Measurements from ENCODE around the gene CSF1R. TPM values are rescaled to one million over a fixed set of nuclear protein-coding genes. Genes with fewer than 3 reads are reported as not detected.

The CSF1R gene
- total and polyA plus RNA-seq, 2 donors (not counting 3 experiments of a cell fraction or from before 2014, with no cell fraction given) = not detected

- H3K9me3 ChIP-seq (replicated peaks; ENCODE audit: control insufficient read depth, insufficient read depth, low read length) = no peaks in the 10 kb centered on the region
- TF ChIP-seq, protein P1, sequence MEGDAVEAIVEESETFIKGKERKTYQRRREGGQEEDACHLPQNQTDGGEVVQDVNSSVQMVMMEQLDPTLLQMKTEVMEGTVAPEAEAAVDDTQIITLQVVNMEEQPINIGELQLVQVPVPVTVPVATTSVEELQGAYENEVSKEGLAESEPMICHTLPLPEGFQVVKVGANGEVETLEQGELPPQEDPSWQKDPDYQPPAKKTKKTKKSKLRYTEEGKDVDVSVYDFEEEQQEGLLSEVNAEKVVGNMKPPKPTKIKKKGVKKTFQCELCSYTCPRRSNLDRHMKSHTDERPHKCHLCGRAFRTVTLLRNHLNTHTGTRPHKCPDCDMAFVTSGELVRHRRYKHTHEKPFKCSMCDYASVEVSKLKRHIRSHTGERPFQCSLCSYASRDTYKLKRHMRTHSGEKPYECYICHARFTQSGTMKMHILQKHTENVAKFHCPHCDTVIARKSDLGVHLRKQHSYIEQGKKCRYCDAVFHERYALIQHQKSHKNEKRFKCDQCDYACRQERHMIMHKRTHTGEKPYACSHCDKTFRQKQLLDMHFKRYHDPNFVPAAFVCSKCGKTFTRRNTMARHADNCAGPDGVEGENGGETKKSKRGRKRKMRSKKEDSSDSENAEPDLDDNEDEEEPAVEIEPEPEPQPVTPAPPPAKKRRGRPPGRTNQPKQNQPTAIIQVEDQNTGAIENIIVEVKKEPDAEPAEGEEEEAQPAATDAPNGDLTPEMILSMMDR (IDR thresholded peaks at IDR 0.05; ENCODE audit: extremely low read depth in 1 of 2, insufficient read depth in 1 of 2, low read depth in 1 of 2, low read length in 2 of 2) = no peak
- no peak for TF ChIP-seq EZH2 (IDR thresholded peaks at IDR 0.05; ENCODE audit: borderline replicate concordance, low read depth, low read length, severe bottlenecking)
- peaks cover 5 to 7% of the 10 kb centered on the region in 2 experiments for H3K27me3 ChIP-seq (ENCODE audit: control insufficient read depth in 2 of 2, insufficient read depth in 2 of 2, low read length in 2 of 2)
- ChIA-PET CTCF (interaction anchor here (1.0 kb wide), 1 partner anchor 15 kb away, joined by 3 read pairs; no protein-coding TSS in a partner anchor), POLR2A (interaction anchor here (1.1 kb wide), 1 partner anchor 59 kb away, joined by 3 read pairs; no protein-coding TSS in a partner anchor)
- peak; percentile 66 for FAIRE-seq
- peaks cover 17% of the 10 kb centered on the region for H3K4me1 ChIP-seq (ENCODE audit: control insufficient read depth, extremely low read depth, insufficient read depth, low read length)
- intact Hi-C loops (cut with micrococcal nuclease) (no loop called here), dilution Hi-C loops (cut with MboI; ENCODE audit: extremely low pct_ligation_motif_present, low sequenced_read_pairs) (no loop called here)
- no peak overlapping the region for H3K4me3 ChIP-seq (replicated peaks in 1 of 3; ENCODE audit: insufficient read depth in 1 of 3, low read depth in 1 of 3, low read length in 3 of 3)
- no peak overlapping the region for H3K27ac ChIP-seq (ENCODE audit: insufficient read depth, low read depth, low read length)
- no peak overlapping the region for H3K4me2 ChIP-seq (ENCODE audit: insufficient read depth, low read length)
- H2AFZ ChIP-seq (ENCODE audit: low read depth, low read length) = peak overlapping the region; percentile 37
- no peaks in the 10 kb centered on the region for H3K79me2 ChIP-seq (ENCODE audit: control insufficient read depth, insufficient read depth, low read length)
- no peaks in the 10 kb centered on the region for H4K20me1 ChIP-seq (replicated peaks; ENCODE audit: control insufficient read depth, extremely low read depth, insufficient read depth, low read length)
- no TSS peak for BruUV-seq (replicated peaks)
- H3K36me3 ChIP-seq (ENCODE audit: control insufficient read depth in 2 of 2, extremely low read depth in 1 of 2, insufficient read depth in 2 of 2, low read length in 2 of 2) = no peaks in the 10 kb centered on the region
- no peak overlapping the region for H3K9ac ChIP-seq (replicated peaks; ENCODE audit: extremely low read depth, insufficient read depth, low read length)
- peak; percentile 42 for DNase-seq (ENCODE audit: low read depth, low spot score)
- H3K9me1 ChIP-seq (replicated peaks; ENCODE audit: control insufficient read depth, extremely low read depth, insufficient read depth, low read length) = no peaks in the 10 kb centered on the region
Observed at GRCh38 chr5:150081541-150082283, 4.6 kb downstream of the CSF1R start.

GRCh38 chr5:150080696-150081435 lies 5.5 kb downstream of the CSF1R start:
- BruUV-seq (replicated peaks) = no TSS peak
- dilution Hi-C loops (cut with MboI; ENCODE audit: extremely low pct_ligation_motif_present, low sequenced_read_pairs) (no loop called here), intact Hi-C loops (cut with micrococcal nuclease) (no loop called here)
- Histone ChIP-seq H3K9me1 (replicated peaks; ENCODE audit: control insufficient read depth, extremely low read depth, insufficient read depth, low read length) (no peaks in the 10 kb centered on the region), H3K79me2 (ENCODE audit: control insufficient read depth, insufficient read depth, low read length) (no peaks in the 10 kb centered on the region), H3K36me3 (ENCODE audit: control insufficient read depth in 2 of 2, extremely low read depth in 1 of 2, insufficient read depth in 2 of 2, low read length in 2 of 2) (no peaks in the 10 kb centered on the region), H3K4me2 (ENCODE audit: insufficient read depth, low read length) (no peak overlapping the region), H3K27me3 (ENCODE audit: control insufficient read depth in 2 of 2, insufficient read depth in 2 of 2, low read length in 2 of 2) (peaks cover 0 to 8% of the 10 kb centered on the region in 2 experiments), H4K20me1 (replicated peaks; ENCODE audit: control insufficient read depth, extremely low read depth, insufficient read depth, low read length) (no peaks in the 10 kb centered on the region), H2AFZ (ENCODE audit: low read depth, low read length) (no peak overlapping the region), H3K9ac (replicated peaks; ENCODE audit: extremely low read depth, insufficient read depth, low read length) (no peak overlapping the region), H3K9me3 (replicated peaks; ENCODE audit: control insufficient read depth, insufficient read depth, low read length) (no peaks in the 10 kb centered on the region), H3K4me3 (replicated peaks in 1 of 3; ENCODE audit: insufficient read depth in 1 of 3, low read depth in 1 of 3, low read length in 3 of 3) (no peak overlapping the region), H3K4me1 (ENCODE audit: control insufficient read depth, extremely low read depth, insufficient read depth, low read length) (peaks cover 17% of the 10 kb centered on the region), H3K27ac (ENCODE audit: insufficient read depth, low read depth, low read length) (no peak overlapping the region)
- TF ChIP-seq POLR2A (IDR thresholded peaks at IDR 0.05; ENCODE audit: low read depth, low read length) = no peak
- no peak for TF ChIP-seq FOS (IDR thresholded peaks at IDR 0.05; ENCODE audit: borderline replicate concordance, insufficient read depth, low read length)
- TF ChIP-seq, protein P1 (IDR thresholded peaks at IDR 0.05; ENCODE audit: extremely low read depth in 1 of 2, insufficient read depth in 1 of 2, low read depth in 1 of 2, low read length in 2 of 2) = no peak
- no peak for TF ChIP-seq MYC (IDR thresholded peaks at IDR 0.05; ENCODE audit: low read depth, low read length)
- DNase-seq (ENCODE audit: low read depth, low spot score) = no peak
- CTCF ChIA-PET = no interaction called here
- POLR2A ChIA-PET = no interaction called here
- FAIRE-seq = no peak
